Body of pancreas (tissue), 4 donors: ENCODE measurements around the gene TBC1D9. TPM values are rescaled to one million over a fixed set of nuclear protein-coding genes. Genes with fewer than 3 reads are reported as not detected.

Experiments used
- ATAC-seq: fragments of 150-250 bp; one replicate; pipeline ENCODE4 v1.9.1; 2016
- DNase-seq, 4 donors: peaks; one replicate each; pipeline ENCODE4 v3.0.0-alpha.2; 2019
- H3K27ac ChIP-seq, 4 donors: fragments of 200-600 bp; sonication (generic); 1 replicate in 3 of 4; 2 replicates in 1 of 4; pipeline versions ENCODE4 v1.5.1 to v1.6.1; 2016 to 2019; ENCODE audit warnings: mild to moderate bottlenecking in 1 of 4, mixed read lengths in 1 of 4, moderate library complexity in 1 of 4
- H3K27me3 ChIP-seq, 2 donors: fragments of 200-600 bp; sonication (generic); one replicate each; pipeline ENCODE4 v1.6.0; 2016; ENCODE audit warnings: mild to moderate bottlenecking in 1 of 2
- H3K36me3 ChIP-seq, 2 donors: fragments of 200-600 bp; sonication (generic); replicated peaks in 1 of 2; 2 replicates each; pipeline ENCODE4 v1.5.1; 2016; ENCODE audit warnings: low read depth in 2 of 2; ENCODE audit not compliant: insufficient read depth in 1 of 2
- H3K4me1 ChIP-seq: fragments of 200-600 bp; sonication (generic); one replicate; pipeline ENCODE4 v1.6.0; 2016
- H3K4me3 ChIP-seq, 2 donors: fragments of 200-600 bp; sonication (generic); 1 replicate in 1 of 2; 2 replicates in 1 of 2; pipeline ENCODE4 v1.5.1; 2016 to 2019
- H3K9me3 ChIP-seq, 3 donors: fragments of 200-600 bp; sonication (generic); 1 replicate in 2 of 3; 2 replicates in 1 of 3; pipeline ENCODE4 v1.5.1; 2016
- POLR2A ChIP-seq, 3 donors: fragments of 450-650 bp; IDR thresholded peaks; one replicate each; pipeline ENCODE4 v1.6.1; 2016; ENCODE audit warnings: antibody characterized with exemption in 3 of 3, mild to moderate bottlenecking in 2 of 3
- WGBS, 2 donors: methylation state at CpG; one replicate each; pipeline ENCODE4 v1.1.5; 2017; 5-methylcytosine and 5-hydroxymethylcytosine counted together
- intact Hi-C: fragments of 100-400 bp; cut with DNase I; formaldehyde crosslinking; loops from one replicate; pipeline ENCODE4 v1.15.1; 2023
- total RNA-seq, 2 donors: library from RNA; depleted of rRNA; stranded (reverse); fragments of >200 nt; gene quantifications; one replicate each; pipeline ENCODE4 v1.1.0, GENCODE V29; 2016
- TF ChIP-seq, protein P1 (sequence below), 7 experiments: fragments of 450-650 bp in 4 of 7; fragments of 200-600 bp in 3 of 7; sonication (generic) in 3 of 7; IDR thresholded peaks; one replicate each; pipeline ENCODE4 v1.5.1; 2016 to 2019; ENCODE audit warnings: antibody characterized with exemption in 7 of 7

The TBC1D9 gene
- total RNA-seq, 2 donors from 2014 or later = 11.2 to 13.5 TPM

DNA sequence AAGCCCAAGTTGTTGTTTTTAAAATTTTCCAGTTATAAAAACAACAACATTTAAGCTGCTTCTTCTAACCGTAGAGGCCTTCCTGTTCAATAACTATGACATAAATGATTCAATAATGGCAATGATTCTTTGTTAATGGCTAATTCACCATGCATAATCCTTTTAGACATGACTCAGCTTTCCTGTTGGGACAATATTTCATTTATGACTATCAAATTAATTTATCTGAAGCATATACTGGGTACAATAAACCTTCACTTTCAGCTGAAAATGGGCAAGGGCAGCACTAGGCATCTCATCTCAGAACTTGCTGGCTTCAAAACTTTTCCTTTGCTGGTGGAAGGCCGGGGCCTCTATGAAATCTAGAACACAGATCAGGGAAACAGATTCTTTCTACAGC, 38.9 kb downstream of the TBC1D9 start:
- no peak overlapping the region for H3K4me3 ChIP-seq
- peaks cover 5% of the 10 kb centered on the region for H3K4me1 ChIP-seq
- WGBS, 2 donors = 75 to 79% methylated on average over 2 of the region's 2 CpGs
- TF ChIP-seq, protein P1, sequence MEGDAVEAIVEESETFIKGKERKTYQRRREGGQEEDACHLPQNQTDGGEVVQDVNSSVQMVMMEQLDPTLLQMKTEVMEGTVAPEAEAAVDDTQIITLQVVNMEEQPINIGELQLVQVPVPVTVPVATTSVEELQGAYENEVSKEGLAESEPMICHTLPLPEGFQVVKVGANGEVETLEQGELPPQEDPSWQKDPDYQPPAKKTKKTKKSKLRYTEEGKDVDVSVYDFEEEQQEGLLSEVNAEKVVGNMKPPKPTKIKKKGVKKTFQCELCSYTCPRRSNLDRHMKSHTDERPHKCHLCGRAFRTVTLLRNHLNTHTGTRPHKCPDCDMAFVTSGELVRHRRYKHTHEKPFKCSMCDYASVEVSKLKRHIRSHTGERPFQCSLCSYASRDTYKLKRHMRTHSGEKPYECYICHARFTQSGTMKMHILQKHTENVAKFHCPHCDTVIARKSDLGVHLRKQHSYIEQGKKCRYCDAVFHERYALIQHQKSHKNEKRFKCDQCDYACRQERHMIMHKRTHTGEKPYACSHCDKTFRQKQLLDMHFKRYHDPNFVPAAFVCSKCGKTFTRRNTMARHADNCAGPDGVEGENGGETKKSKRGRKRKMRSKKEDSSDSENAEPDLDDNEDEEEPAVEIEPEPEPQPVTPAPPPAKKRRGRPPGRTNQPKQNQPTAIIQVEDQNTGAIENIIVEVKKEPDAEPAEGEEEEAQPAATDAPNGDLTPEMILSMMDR (IDR thresholded peaks at IDR 0.05) = no peak
- no peak for TF ChIP-seq POLR2A (IDR thresholded peaks at IDR 0.05)
- no peak overlapping the region for H3K27ac ChIP-seq
- DNase-seq = no peak
- intact Hi-C loops = no loop called here
- no peaks in the 10 kb centered on the region for H3K27me3 ChIP-seq
- H3K9me3 ChIP-seq = no peaks in the 10 kb centered on the region
- H3K36me3 ChIP-seq = no peaks in the 10 kb centered on the region
- no peak for ATAC-seq

DNA sequence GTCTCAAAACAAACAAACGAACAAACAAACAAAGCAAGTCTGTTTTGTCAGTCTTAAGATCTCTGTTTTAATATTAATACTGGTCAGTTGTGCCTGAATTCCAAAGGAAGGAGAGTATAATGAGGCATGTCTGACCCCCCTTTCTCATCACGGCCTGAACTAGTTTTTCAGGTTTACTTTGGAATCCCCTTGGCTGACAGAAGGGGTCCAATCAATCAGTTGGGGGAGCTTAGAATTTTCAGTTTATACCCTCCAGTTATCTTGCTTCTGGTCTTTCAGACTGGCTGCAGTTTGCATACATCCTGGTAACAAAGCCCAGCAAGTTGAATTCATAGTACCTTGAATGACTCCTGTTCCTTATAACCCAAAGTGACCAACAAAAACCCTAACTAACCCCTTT, 41.1 kb downstream of the TBC1D9 start:
- TF ChIP-seq, protein P1 (IDR thresholded peaks at IDR 0.05) = no peak
- TF ChIP-seq POLR2A (IDR thresholded peaks at IDR 0.05) = no peak

DNA sequence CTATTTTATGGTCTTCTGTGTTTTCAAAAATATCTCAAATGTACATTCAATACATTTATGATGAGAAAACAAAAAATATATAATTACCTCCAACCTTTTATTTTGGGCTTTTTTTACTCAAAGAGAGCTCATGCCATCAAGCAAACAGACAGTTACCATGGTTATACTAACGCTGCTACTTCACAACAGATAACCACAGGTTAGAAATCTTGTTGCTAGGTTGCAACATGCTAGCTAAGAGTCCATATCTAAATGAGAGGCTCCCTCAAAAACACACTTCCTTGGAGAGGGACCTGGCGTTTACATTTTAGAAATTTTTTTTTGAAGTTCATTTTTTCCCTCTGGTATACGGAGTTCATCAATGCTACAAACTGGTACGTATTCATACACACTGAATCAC, 44.3 kb downstream of the TBC1D9 start:
- intact Hi-C loops = no loop called here
- no peaks in the 10 kb centered on the region for H3K27me3 ChIP-seq
- DNase-seq = no peak
- WGBS, 2 donors = 56 to 58% methylated on average over 4 of the region's 4 CpGs
- no peak overlapping the region for H3K27ac ChIP-seq
- H3K9me3 ChIP-seq = no peaks in the 10 kb centered on the region
- no peak overlapping the region for H3K4me3 ChIP-seq
- TF ChIP-seq POLR2A (IDR thresholded peaks at IDR 0.05) = no peak
- TF ChIP-seq, protein P1 (IDR thresholded peaks at IDR 0.05) = no peak
- H3K4me1 ChIP-seq = peaks cover 26% of the 10 kb centered on the region
- ATAC-seq = no peak
- no peaks in the 10 kb centered on the region for H3K36me3 ChIP-seq

More for the DNA sequence above, 41.1 kb downstream of the TBC1D9 start:
- Histone ChIP-seq H3K4me1 (peaks cover 16% of the 10 kb centered on the region), H3K27me3 (no peaks in the 10 kb centered on the region), H3K36me3 (no peaks in the 10 kb centered on the region), H3K9me3 (no peaks in the 10 kb centered on the region), H3K27ac (peak overlapping the region in 1 of 4 donors; percentile 23), H3K4me3 (no peak overlapping the region)
- ATAC-seq = no peak
- DNase-seq = no peak
- 35 to 45% methylated on average over 2 of the region's 2 CpGs for whole genome bisulfite sequencing, 2 donors
- intact Hi-C loops = no loop called here

DNA sequence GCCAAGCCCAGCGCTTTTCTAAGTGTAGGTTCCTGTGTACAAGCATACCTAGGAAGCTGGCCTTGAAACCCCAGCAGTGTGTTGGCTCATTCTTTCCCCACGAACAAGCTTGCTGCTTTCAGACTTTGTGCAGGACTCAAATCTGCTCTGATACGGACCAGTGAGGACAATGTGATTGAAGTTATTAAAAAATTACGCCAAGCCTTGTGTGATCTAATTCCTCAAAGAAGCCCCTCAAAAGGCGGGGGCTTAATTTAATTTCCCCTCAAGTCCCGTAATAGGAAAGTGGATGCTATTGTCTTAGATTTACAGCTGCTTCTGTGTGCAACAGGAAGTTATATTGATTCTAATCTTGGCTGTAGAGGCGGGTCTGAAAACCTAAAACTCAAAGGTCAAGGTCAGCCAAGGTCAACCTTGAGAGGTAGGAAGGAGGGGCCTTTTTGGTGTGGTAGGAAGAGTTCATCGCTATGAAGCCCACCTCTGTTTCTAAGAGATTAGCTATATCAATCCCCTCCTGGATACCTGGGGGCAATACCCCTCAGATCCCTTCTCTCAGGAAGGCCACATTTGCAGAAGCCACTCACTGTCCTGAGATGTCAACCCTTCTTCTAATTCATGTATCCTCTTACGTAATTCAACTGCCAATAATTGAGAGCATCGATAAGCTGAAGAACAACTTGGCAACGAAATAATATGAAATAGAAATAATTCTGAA, 45.1 kb downstream of the TBC1D9 start:
- H3K36me3 ChIP-seq = no peaks in the 10 kb centered on the region
- WGBS, 2 donors = 37 to 49% methylated on average over 11 of the region's 11 CpGs
- no peak for TF ChIP-seq POLR2A (IDR thresholded peaks at IDR 0.05)
- TF ChIP-seq, protein P1 (IDR thresholded peaks at IDR 0.05) = no peak
- no peak overlapping the region for H3K4me3 ChIP-seq
- no peaks in the 10 kb centered on the region for H3K27me3 ChIP-seq
- peak overlapping the region in 3 of 4 donors; percentile 8 to 43 (median 19) for H3K27ac ChIP-seq
- peak; percentile 62 for ATAC-seq
- H3K9me3 ChIP-seq = no peaks in the 10 kb centered on the region
- intact Hi-C loops = no loop called here
- DNase-seq = peak; percentile 17 to 56 (median 30)
- peaks cover 27% of the 10 kb centered on the region for H3K4me1 ChIP-seq

DNA sequence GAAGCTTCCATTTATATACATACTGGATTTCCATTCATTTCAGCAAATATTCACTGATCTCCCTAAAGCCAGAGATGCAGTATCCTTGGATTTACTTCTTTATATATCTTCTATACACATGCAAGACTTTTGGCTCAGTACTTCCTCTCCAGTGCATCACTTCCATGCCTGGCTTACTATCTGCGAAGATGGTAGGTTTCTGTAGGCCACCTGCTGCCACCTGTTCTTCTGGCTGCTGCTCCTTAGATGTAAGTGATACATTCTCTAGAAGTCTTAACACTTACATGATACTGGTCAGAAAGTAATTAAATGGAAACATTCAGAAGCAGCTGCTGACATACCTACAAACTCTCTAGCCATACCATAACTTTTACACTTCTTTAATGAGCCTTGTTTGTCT, 48.9 kb downstream of the TBC1D9 start:
- peaks cover 38% of the 10 kb centered on the region for H3K4me1 ChIP-seq
- H3K27me3 ChIP-seq = no peaks in the 10 kb centered on the region
- intact Hi-C loops = no loop called here
- WGBS, 2 donors = 91 to 100% methylated on average over 1 of the region's 1 CpG
- H3K9me3 ChIP-seq = no peaks in the 10 kb centered on the region
- no peak overlapping the region for H3K27ac ChIP-seq
- no peak overlapping the region for H3K4me3 ChIP-seq
- TF ChIP-seq POLR2A (IDR thresholded peaks at IDR 0.05) = no peak
- TF ChIP-seq, protein P1 (IDR thresholded peaks at IDR 0.05) = no peak
- H3K36me3 ChIP-seq = no peaks in the 10 kb centered on the region
- ATAC-seq = no peak
- DNase-seq = no peak
